HG03460 (cell line): ENCODE results near the gene TMEM59L.
"Not testable (repeated sequence)": the region's sequence is repeated elsewhere in the genome, so short reads cannot be mapped to it uniquely, and the experiment has no call there.

Experiments used
- ATAC-seq: cut with Tn5 transposase; IDR thresholded peaks from one replicate; pipeline ENCODE4 v1.9.1; 2021; ENCODE audit not compliant: unreplicated experiment

The TMEM59L gene

GRCh38 chr19:18612772-18613588 lies at the start of gene TMEM59L:
Gene TMEM59L (plus strand): TSS chr19:18612870. CDS start chr19:18612959, 89 bp downstream.
- ATAC-seq: no peak

GRCh38 chr19:18566953-18567352 lies 45.7 kb upstream of the TMEM59L start:
- no peak for ATAC-seq

GRCh38 chr19:18568367-18568766 lies 44.3 kb upstream of the TMEM59L start:
- ATAC-seq: no peak

- peak; percentile 86 for ATAC-seq
Observed at GRCh38 chr19:18571564-18572344, 40.9 kb upstream of the TMEM59L start, which contains the start of gene UBA52. Gene UBA52 (plus strand): TSS chr19:18571857. CDS start chr19:18573301, 1,444 bp downstream.

GRCh38 chr19:18574691-18575291 lies 37.9 kb upstream of the TMEM59L start:
- no peak for ATAC-seq

- no peak for ATAC-seq
Observed at GRCh38 chr19:18576383-18576782, 36.3 kb upstream of the TMEM59L start.

GRCh38 chr19:18577365-18577914 lies 35.2 kb upstream of the TMEM59L start:
- no peak for ATAC-seq

GRCh38 chr19:18580311-18580710 lies 32.4 kb upstream of the TMEM59L start:
- ATAC-seq: no peak

- ATAC-seq: no peak
Observed at GRCh38 chr19:18586306-18586705, 26.4 kb upstream of the TMEM59L start.

GRCh38 chr19:18587561-18587960 lies 25.1 kb upstream of the TMEM59L start:
- no peak for ATAC-seq

- ATAC-seq: no peak
Observed at GRCh38 chr19:18587962-18588610, 24.6 kb upstream of the TMEM59L start.

GRCh38 chr19:18588611-18589379 lies 23.9 kb upstream of the TMEM59L start, which contains the start of gene REX1BD:
Gene REX1BD (plus strand): TSS chr19:18588798. CDS start chr19:18588802, 4 bp downstream.
- ATAC-seq: peak; percentile 61

GRCh38 chr19:18589380-18590272 lies 23.0 kb upstream of the TMEM59L start:
- ATAC-seq: peak; percentile 28

- no peak for ATAC-seq
Observed at GRCh38 chr19:18590273-18591272, 22.1 kb upstream of the TMEM59L start.

GRCh38 chr19:18591735-18592385 lies 20.8 kb upstream of the TMEM59L start:
- no peak for ATAC-seq

GRCh38 chr19:18592732-18593131 lies 19.9 kb upstream of the TMEM59L start:
- ATAC-seq: not testable (repeated sequence)
